PFSK-1 (cell line): Measurements from ENCODE around the gene TMEM271.

Experiments
- FOXP2 ChIP-seq: optimal IDR thresholded peaks from 2 replicates; pipeline ENCODE3; 2011; ENCODE audit warnings: borderline replicate concordance, control low read depth, inconsistent platforms; ENCODE audit not compliant: insufficient read depth; ENCODE audit errors: extremely low read length, extremely low read depth
- POLR2AphosphoS5 ChIP-seq: IDR thresholded peaks from 2 replicates; pipeline ENCODE4 v1.6.1; 2012; ENCODE audit warnings: low read depth, mild to moderate bottlenecking, control low read depth, low read length, moderate library complexity
- REST ChIP-seq, 2 experiments: IDR thresholded peaks; 2 replicates each; pipeline versions ENCODE4 v1.6.1 to v1.8.0; 2011 to 2012; ENCODE audit warnings: low read depth in 2 of 2, low read length in 2 of 2, control low read depth in 1 of 2, inconsistent platforms in 1 of 2, mild to moderate bottlenecking in 1 of 2, moderate library complexity in 1 of 2; ENCODE audit not compliant: insufficient read depth in 1 of 2
- SIN3A ChIP-seq: IDR thresholded peaks from 2 replicates; pipeline ENCODE4 v1.6.1; 2012; ENCODE audit warnings: mild to moderate bottlenecking, low read length, moderate library complexity, borderline replicate concordance; ENCODE audit not compliant: insufficient read depth
- TAF1 ChIP-seq: IDR thresholded peaks from 2 replicates; pipeline ENCODE4 v1.6.1; 2012; ENCODE audit warnings: low read length, control low read depth, borderline replicate concordance; ENCODE audit not compliant: insufficient read depth

Gene TMEM271

GRCh38 chr4:622996-623913 is 47.2 kb upstream of the TMEM271 start:
- TF ChIP-seq POLR2AphosphoS5 = no peak
- no peak for TF ChIP-seq FOXP2
- TF ChIP-seq SIN3A = no peak
- no peak for TF ChIP-seq TAF1
- no peak for TF ChIP-seq REST (IDR thresholded peaks at IDR 0.05; ENCODE audit: insufficient read depth in 1 of 2, low read depth in 2 of 2, low read length in 2 of 2)

- TF ChIP-seq REST (IDR thresholded peaks at IDR 0.05; ENCODE audit: insufficient read depth in 1 of 2, low read depth in 2 of 2, low read length in 2 of 2) (no peak), TAF1 (no peak), FOXP2 (no peak), POLR2AphosphoS5 (no peak)
Measured at GRCh38 chr4:622071-622995, 46.2 kb upstream of the TMEM271 start.

GRCh38 chr4:621296-622070 is 45.4 kb upstream of the TMEM271 start:
- no peak for TF ChIP-seq POLR2AphosphoS5
- TF ChIP-seq SIN3A = no peak
- TF ChIP-seq REST (IDR thresholded peaks at IDR 0.05; ENCODE audit: insufficient read depth in 1 of 2, low read depth in 2 of 2, low read length in 2 of 2) = no peak
- no peak for TF ChIP-seq FOXP2
- no peak for TF ChIP-seq TAF1

- no peak for TF ChIP-seq REST (IDR thresholded peaks at IDR 0.05; ENCODE audit: insufficient read depth in 1 of 2, low read depth in 2 of 2, low read length in 2 of 2)
- TF ChIP-seq FOXP2 = no peak
- no peak for TF ChIP-seq TAF1
- TF ChIP-seq SIN3A = no peak
- no peak for TF ChIP-seq POLR2AphosphoS5
Measured at GRCh38 chr4:620851-621261, 44.8 kb upstream of the TMEM271 start.
